SHP77 treated with DMSO at 0.1 percent for 48 hours (cell line): ENCODE results near the gene ASPDH.

Experiments
- DNase-seq: peaks from one replicate; lab custom pipeline; 2025; lab: John Stamatoyannopoulos, UW

ASPDH gene

DNA sequence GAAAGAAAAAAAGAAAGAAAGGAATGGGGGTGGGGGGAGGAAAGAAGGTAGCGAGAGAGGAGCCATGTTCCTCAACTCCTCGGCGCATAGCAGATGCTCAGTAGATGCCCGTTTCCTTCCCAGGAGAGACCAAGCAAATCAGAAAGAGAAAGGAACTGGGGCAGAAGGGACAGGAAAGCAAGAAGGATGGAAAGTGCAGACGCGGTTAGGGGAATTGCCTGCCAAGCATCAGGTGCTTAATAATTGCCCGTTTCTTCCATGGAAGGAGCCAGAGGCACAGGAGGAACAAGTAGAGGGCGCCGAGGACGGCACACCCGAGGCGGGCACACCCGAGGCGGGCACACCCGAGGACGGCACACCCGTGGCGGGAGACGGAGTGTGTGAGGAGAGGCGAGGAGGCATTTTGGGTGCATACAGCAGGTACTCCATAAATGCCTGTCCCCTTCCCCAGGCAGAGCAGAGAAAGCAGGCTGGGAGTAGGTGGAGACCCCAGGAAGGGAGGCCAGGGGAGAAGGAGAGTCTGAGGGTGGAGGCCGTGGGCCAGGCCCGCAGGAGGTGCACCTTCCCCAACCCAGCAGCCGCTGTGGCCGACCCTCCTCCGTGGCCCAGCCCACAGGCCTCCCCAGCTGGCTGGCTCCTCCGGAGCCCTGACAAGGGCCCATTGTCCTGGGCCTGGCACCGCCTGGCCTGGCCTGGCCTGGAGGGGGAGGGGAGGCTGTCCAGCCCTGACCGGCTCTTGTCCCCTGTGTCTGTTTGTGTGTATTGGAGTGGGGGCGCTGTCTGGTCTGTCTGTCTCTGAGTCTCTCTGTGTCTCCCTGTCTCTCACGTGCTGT lies 17.3 kb downstream of the ASPDH start:
- no peak for DNase-seq

- DNase-seq: no peak
These were observed 18.6 kb downstream of the ASPDH start for GRCh38 chr19:50495020-50495531.

- DNase-seq: no peak
These were observed 19.3 kb downstream of the ASPDH start for GRCh38 chr19:50494186-50495019.

GRCh38 chr19:50493171-50493570 lies 20.5 kb downstream of the ASPDH start:
- DNase-seq: no peak

- no peak for DNase-seq
These were observed 21.2 kb downstream of the ASPDH start for GRCh38 chr19:50492303-50493052.

DNA sequence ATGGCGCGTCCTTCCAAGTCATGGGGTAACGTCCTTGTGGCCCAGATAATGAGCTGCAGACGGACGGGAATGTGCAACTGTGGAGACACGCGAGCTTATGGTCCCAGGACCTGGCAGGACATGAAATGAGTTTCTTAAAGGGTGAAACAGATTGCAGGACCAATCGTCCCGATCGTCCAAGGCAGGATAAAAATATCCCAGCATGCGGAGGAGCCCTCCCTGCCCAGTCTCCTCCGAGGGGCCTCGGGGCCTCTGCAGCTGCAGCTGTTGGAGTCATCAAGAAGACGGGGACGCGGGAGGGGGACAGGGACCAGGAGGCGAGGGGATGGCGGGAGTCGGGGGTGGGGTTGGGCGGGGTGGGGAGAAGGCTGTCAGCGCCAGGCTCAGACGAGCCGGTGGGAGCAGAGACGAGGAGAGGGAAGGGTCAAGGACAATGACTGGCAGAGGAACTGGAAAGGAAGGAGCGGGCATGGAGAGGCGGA lies 22.7 kb downstream of the ASPDH start:
- DNase-seq: no peak

DNA sequence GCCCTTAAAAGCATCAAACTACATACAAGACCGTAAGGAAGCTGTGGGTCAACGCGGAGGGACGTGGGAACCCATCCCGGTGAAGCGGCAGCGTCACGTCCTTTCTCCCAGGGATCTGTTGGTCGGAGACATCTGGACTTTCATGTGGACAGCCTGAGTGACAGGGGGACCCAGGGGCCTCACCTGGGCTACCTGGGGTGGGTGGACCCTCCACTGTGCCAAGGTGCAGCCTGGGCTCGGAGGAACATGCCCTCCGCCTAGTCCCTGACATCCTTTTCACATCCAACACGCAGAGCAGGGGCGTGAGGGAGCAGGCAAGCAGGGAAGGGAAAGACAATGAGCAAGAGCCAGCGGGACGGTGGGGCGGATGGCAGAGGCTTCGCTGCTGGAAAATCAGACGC lies 23.3 kb downstream of the ASPDH start:
- no peak for DNase-seq

DNA sequence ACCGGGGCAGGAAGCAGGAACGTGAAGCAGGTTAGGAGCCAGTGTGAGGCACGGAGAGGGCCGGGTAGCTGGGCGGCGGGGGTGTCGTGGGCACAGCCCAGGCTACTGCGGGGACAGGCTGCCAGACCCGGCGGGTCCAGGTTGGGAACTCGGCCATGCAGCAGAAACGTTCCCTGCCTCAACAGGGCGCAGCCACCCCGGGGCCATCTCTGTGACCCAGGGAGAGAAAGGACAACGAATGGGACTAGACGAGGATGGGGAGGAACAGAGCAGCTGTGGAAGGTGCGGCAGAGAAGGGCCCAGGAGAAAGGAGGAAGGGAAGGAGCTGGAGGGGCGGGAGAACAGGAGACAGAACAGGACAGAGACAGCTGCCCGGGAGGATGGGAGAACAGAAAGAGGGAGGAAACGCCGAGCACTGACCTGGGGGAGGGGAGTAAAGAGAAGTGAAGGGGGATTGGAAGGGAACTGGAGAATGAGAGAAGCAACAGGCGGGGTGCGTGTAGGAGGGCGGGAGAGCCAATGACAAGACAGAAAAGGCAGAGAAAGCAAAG lies 24.2 kb downstream of the ASPDH start:
- DNase-seq: no peak

- DNase-seq: no peak
These were observed 25.1 kb downstream of the ASPDH start for GRCh38 chr19:50488389-50489194.

DNA sequence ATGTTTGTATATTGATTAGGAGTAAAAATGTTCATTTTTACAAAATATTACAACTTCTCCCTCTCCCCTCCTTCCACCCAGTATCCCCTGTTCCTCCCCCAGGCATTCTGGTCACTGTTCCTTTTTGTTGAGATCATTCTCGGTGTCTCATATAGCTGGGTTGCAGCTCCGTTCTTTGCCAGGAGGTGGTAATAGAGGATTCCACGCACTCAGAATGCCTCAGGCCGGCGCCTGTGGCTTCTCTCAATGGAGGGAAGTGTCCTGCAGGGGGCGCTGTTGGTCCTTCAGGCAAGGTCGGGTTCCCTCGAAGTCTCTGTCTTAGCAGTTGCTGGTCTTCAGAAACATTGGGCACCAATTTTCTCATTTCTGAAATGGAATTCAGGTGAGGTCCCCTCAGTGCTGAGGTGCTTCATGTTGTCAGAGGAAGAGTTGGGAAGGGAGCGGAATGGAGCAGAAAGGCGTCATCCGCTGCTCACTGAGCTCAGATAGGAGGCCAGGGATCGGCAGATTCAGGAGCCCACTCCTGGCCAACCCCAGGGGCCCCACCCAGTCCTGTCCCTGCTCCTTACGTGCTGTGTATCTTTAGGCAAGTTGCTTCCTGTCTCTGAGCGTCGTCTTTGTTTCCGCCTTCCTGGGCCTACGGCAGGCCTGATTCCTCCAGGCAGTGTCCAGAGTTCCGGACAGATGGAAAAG lies 26.7 kb downstream of the ASPDH start:
- DNase-seq: peak; percentile 29

DNA sequence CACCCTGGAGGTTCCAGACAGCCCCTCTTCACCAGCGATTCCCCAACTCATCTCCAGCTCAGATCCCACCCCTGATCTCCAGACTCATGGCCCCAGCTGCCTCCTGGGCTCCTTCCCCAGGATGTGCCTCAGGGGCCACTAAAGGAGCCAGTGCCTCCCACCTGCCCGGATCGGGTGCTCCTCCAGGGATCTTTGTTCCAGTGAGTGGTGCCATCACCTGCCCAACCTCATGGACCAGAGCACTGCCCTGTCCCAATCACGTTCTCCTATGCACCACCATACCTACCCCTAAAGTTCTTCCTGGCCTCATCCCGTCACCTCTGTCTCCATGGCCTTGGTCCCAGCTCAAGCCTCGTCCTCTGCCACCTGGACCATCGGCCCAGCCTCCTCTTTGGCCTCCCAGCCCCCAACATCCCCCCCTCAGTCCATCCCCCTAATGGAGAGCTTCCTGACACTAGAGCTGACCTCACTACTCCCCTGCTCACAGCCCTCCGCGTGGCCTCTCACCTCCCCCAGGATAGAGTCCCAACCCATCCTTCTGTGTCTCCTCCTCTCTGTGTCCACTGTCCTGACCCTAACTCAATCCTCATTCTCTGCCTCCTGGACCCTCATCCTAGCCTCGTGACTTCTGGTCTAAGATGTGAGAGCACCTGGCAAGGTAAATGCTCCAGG lies 28.3 kb downstream of the ASPDH start:
- DNase-seq: no peak

DNA sequence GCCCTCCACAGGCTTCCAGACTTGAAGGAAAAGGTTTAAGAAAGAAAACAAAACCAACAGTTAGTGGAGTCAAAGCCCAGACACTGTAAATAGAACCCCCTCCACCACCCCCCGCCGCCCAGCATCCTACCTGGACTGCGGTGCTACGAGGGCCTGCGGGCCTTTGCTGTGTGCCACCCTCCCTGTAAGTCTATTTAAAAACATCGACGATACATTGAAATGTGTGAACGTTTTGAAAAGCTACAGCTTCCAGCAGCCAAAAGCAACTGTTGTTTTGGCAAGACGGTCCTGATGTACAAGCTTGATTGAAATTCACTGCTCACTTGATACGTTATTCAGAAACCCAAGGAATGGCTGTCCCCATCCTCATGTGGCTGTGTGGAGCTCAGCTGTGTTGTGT lies 30.8 kb downstream of the ASPDH start:
- DNase-seq: no peak

GRCh38 chr19:50482271-50482855 lies 31.4 kb downstream of the ASPDH start:
- no peak for DNase-seq

GRCh38 chr19:50481351-50482149 lies 32.2 kb downstream of the ASPDH start:
- DNase-seq: no peak

GRCh38 chr19:50480281-50481111 lies 33.2 kb downstream of the ASPDH start:
- no peak for DNase-seq

- DNase-seq: no peak
These were observed 33.9 kb downstream of the ASPDH start for GRCh38 chr19:50479761-50480251.
